Smooth muscle cell (in vitro differentiated cells): Measurements from ENCODE around the gene CCDC78. TPM values are rescaled to one million over a fixed set of nuclear protein-coding genes. Genes with fewer than 3 reads are reported as not detected.

Source experiments
- DNase-seq: peaks from one replicate; lab custom pipeline; 2025; ENCODE audit not compliant: unreplicated experiment; lab: John Stamatoyannopoulos, UW
- H2AFZ ChIP-seq: fragments of 200-600 bp; sonication (generic); 2 replicates; pipeline ENCODE4 v1.6.0; 2016; ENCODE audit warnings: antibody characterized with exemption, low read depth, mild to moderate bottlenecking
- H3F3A ChIP-seq: fragments of 200-600 bp; sonication (generic); 2 replicates; pipeline ENCODE4 v1.6.0; 2017; ENCODE audit warnings: antibody characterized with exemption, low read depth
- H3K27ac ChIP-seq: fragments of 200-600 bp; sonication (generic); 2 replicates; pipeline ENCODE4 v1.5.1; 2016; ENCODE audit warnings: low read depth, mild to moderate bottlenecking
- H3K27me3 ChIP-seq: fragments of 200-600 bp; sonication (generic); 2 replicates; pipeline ENCODE4 v1.6.1; 2016; ENCODE audit warnings: low read depth, mild to moderate bottlenecking
- H3K36me3 ChIP-seq: fragments of 200-600 bp; sonication (generic); 2 replicates; pipeline ENCODE4 v1.5.1; 2016; ENCODE audit warnings: low read depth
- H3K4me1 ChIP-seq: fragments of 200-600 bp; sonication (generic); 2 replicates; pipeline ENCODE4 v1.5.1; 2016; ENCODE audit warnings: low read depth
- H3K4me2 ChIP-seq: fragments of 200-600 bp; sonication (generic); 2 replicates; pipeline ENCODE4 v1.6.0; 2016; ENCODE audit warnings: mild to moderate bottlenecking
- H3K4me3 ChIP-seq: fragments of 200-600 bp; sonication (generic); 2 replicates; pipeline ENCODE4 v1.5.1; 2016; ENCODE audit warnings: mild to moderate bottlenecking
- H3K79me2 ChIP-seq: fragments of 200-600 bp; sonication (generic); 2 replicates; pipeline ENCODE4 v1.6.0; 2016; ENCODE audit warnings: low read depth, mild to moderate bottlenecking
- H3K9ac ChIP-seq: fragments of 200-600 bp; sonication (generic); 2 replicates; pipeline ENCODE4 v1.6.0; 2016; ENCODE audit warnings: low read depth
- H3K9me3 ChIP-seq: fragments of 200-600 bp; sonication (generic); replicated peaks from 2 replicates; pipeline ENCODE4 v1.5.1; 2016; ENCODE audit warnings: low read depth
- H4K20me1 ChIP-seq: fragments of 200-600 bp; sonication (generic); 2 replicates; pipeline ENCODE4 v1.6.0; 2016; ENCODE audit warnings: low read depth
- WGBS: methylation state at CpG from one replicate; pipeline ENCODE4 v1.1.7; 2016; ENCODE audit warnings: low lambda C conversion rate; 5-methylcytosine and 5-hydroxymethylcytosine counted together
- polyA plus RNA-seq: library from polyadenylated mRNA; unstranded; fragments of >200 nt; fragmentation: Nextera tagmentation; extraction: Ambion mirVana; gene quantifications from 2 replicates; pipeline ENCODE4 v1.2.1, GENCODE V29; 2016
- total RNA-seq: library from RNA; depleted of rRNA; stranded (reverse); fragments of >200 nt; gene quantifications from 2 replicates; pipeline ENCODE4 v1.2.3, GENCODE V29; 2014
- TF ChIP-seq, protein P1 (sequence below): fragments of 200-600 bp; sonication (generic); IDR thresholded peaks from 2 replicates; pipeline ENCODE4 v1.5.1; 2017; ENCODE audit warnings: borderline replicate concordance, mild to moderate bottlenecking, antibody characterized with exemption; ENCODE audit not compliant: insufficient read depth, poor library complexity, severe bottlenecking

The CCDC78 gene
- total and polyA plus RNA-seq, 2 experiments from 2014 or later: 2.8 to 3.4 TPM

DNA sequence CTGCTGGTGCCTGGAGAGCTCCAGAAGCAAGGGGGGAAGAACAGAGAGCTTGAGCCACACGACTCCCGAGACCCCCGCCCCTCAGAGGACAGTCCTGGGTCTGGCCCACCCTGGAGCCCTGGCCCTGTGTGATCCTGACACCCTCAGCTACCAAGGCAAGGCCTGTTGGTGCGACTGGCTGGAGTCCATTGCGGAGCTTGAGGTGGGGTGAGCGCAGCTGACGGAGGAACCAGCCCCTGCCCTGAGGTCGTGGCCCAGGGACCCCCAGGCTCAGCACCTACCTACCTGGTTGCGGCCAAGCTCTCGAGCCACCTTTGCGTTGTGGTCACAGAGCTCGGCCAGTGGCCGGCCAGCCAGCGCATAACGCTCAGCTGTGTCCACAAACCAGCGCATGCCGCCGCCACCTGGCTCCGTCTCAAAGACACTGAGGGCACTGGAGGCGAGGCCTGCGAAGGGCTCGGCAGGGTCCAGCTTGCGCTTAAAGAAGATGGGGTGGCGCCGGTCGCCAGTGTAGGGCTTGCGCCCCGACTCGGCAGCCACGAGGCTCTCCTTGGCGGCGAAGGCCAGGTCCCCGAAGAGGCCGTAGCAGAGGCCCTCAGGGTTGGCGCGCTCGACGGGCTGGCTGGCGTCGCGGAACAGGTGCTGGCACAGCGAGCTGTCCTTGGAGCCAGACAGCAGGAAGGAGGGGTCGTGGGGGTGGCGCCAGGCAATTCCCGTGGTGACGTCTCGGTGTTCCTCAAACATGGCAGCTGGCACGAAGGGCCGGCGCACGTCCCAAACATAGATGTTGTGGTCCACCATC is 39.6 kb downstream of the CCDC78 start:
- H4K20me1 ChIP-seq: peaks cover 20% of the 10 kb centered on the region
- H3K36me3 ChIP-seq: no peaks in the 10 kb centered on the region
- no peak for DNase-seq
- no peaks in the 10 kb centered on the region for H3F3A ChIP-seq
- no peak overlapping the region for H3K27ac ChIP-seq
- H3K9ac ChIP-seq: no peak overlapping the region
- H2AFZ ChIP-seq: no peak overlapping the region
- WGBS: 98% methylated on average over 51 of the region's 51 CpGs
- peaks cover 31% of the 10 kb centered on the region for H3K79me2 ChIP-seq
- H3K4me1 ChIP-seq: peaks cover 15% of the 10 kb centered on the region
- H3K4me3 ChIP-seq: no peak overlapping the region
- H3K27me3 ChIP-seq: peaks cover 6% of the 10 kb centered on the region
- no peaks in the 10 kb centered on the region for H3K9me3 ChIP-seq
- H3K4me2 ChIP-seq: no peak overlapping the region
- TF ChIP-seq, protein P1, sequence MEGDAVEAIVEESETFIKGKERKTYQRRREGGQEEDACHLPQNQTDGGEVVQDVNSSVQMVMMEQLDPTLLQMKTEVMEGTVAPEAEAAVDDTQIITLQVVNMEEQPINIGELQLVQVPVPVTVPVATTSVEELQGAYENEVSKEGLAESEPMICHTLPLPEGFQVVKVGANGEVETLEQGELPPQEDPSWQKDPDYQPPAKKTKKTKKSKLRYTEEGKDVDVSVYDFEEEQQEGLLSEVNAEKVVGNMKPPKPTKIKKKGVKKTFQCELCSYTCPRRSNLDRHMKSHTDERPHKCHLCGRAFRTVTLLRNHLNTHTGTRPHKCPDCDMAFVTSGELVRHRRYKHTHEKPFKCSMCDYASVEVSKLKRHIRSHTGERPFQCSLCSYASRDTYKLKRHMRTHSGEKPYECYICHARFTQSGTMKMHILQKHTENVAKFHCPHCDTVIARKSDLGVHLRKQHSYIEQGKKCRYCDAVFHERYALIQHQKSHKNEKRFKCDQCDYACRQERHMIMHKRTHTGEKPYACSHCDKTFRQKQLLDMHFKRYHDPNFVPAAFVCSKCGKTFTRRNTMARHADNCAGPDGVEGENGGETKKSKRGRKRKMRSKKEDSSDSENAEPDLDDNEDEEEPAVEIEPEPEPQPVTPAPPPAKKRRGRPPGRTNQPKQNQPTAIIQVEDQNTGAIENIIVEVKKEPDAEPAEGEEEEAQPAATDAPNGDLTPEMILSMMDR: no peak

DNA sequence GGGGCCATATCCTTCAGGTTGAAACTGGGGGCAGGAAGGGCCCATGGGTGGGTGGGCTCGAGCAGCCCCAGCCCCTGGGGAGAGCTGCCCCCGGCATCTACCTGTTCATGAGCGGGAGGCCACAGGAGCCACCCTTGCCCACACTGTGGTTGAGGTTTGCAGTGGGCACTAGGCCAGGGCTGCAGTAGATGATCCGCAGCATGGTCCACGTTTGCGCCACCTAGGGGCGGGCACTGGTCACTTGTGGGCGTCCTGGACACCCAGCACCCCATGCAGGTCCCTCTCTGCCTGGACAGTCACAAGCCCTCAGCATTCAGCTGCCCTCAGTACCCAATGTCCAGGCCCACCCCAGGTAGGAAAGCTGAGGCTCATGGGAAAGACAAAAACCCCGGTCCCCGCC is 40.3 kb downstream of the CCDC78 start:
- Histone ChIP-seq H3K4me2 (no peak overlapping the region), H3F3A (no peaks in the 10 kb centered on the region), H4K20me1 (peaks cover 27% of the 10 kb centered on the region), H3K4me1 (peaks cover 22% of the 10 kb centered on the region), H3K9ac (no peak overlapping the region), H3K36me3 (no peaks in the 10 kb centered on the region), H3K27ac (no peak overlapping the region), H3K4me3 (no peak overlapping the region), H2AFZ (no peak overlapping the region), H3K79me2 (peaks cover 38% of the 10 kb centered on the region), H3K27me3 (no peaks in the 10 kb centered on the region), H3K9me3 (no peaks in the 10 kb centered on the region)
- TF ChIP-seq, protein P1: peak; percentile 34
- WGBS: 80% methylated on average over 9 of the region's 10 CpGs
- no peak for DNase-seq

DNA sequence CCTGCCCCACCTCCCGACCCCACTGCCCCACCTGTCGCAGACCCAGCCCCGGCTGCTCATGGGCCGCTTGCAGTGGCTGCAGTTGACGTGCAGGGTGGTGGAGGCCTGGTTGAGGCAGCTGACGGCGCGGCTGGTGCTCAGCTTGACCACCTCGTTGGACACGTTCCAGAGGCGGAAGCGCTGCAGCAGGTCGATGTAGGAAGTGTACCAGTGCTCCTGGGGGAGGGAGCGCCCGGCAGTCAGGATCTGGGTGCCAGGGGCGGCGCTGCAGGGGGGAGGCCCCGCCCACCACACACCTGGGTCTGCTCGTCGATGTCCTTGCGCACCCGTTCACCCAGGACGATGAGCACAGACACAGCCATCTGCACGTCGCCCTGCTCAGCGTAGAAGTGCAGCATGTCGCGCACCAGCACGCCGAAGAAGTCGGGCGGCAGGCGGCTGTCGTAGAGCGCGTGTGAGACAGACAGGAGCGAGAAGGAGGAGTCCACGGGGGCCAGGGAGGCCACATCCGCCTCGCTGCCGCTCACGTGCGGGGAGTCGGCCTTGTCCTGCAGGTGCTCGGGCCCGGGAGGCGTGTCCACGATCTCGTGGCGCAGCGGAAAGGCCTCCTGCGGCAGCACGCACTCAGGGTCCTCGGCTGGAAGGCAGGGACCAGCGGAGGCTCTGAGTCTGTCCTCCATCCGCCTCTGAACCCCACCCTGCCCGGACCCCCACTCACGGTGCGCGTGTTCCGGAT is 41.1 kb downstream of the CCDC78 start:
- no peaks in the 10 kb centered on the region for H3K9me3 ChIP-seq
- H3K27ac ChIP-seq: peak overlapping the region; percentile 84
- peaks cover 33% of the 10 kb centered on the region for H4K20me1 ChIP-seq
- no peaks in the 10 kb centered on the region for H3K27me3 ChIP-seq
- 97% methylated on average over 45 of the region's 61 CpGs for WGBS
- TF ChIP-seq, protein P1: no peak
- no peak overlapping the region for H2AFZ ChIP-seq
- peak overlapping the region; percentile 95 for H3K4me2 ChIP-seq
- peak overlapping the region; percentile 60 for H3K4me3 ChIP-seq
- H3K9ac ChIP-seq: no peak overlapping the region
- H3K4me1 ChIP-seq: peaks cover 24% of the 10 kb centered on the region
- no peaks in the 10 kb centered on the region for H3F3A ChIP-seq
- no peaks in the 10 kb centered on the region for H3K36me3 ChIP-seq
- H3K79me2 ChIP-seq: peaks cover 43% of the 10 kb centered on the region
- DNase-seq: no peak
